Stimulated activated CD8-positive, alpha-beta memory T cell treated with anti-CD3 and anti-CD28 coated beads, Interleukin-12 subunit alpha, Interleukin-12 subunit beta, amount 100 ng/mL, for 1 hour (primary cell): ENCODE data around the gene GNA14.
"Not testable (repeated sequence)": the region's sequence is repeated elsewhere in the genome, so short reads cannot be mapped to it uniquely, and the experiment has no call there.

ENCODE experiments used
- DNase-seq: peaks from one replicate; pipeline ENCODE4 v3.0.0-alpha.2; 2020; ENCODE audit warnings: low read depth

The GNA14 gene

GRCh38 chr9:77643871-77644270 lies 4.3 kb downstream of the GNA14 start:
- DNase-seq, result no peak

DNA sequence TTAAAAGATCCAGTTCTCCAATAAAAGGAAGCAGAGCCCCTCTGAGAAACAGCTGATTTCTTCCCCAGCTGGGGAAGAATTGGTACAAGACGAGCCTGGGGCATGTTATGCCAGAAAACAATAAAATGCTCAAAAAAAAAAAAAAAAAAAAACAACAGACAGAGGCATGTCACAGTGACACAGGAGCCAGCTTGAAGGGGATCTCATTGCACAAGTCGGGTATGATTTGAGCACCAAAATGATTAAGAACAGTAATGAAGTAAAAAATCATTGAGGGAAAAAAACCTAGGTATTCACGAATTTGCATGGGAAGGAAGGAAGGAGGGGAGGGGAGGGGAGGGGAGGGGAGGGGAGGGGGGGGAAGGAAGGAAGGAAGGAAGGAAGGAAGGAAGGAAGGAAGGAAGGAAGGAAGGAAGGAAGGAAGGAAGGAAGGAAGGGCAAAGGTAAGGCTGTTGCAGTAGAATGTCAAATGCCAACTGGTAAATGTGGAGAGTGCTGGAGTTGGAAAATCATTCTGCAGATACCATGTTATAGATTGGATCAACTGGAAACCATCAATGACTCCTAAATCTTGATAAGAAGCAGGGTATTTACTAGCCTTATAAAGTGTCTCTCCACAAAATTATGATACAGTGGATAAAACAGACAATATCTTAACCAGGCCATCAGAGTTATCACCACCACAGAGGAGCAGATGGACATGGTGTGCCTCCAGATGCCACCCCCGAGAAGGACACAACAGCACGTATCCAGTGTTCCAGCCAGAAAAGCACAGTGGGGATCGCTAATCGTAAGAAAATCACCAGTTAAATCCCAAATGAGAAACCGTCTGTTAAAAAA lies 7.2 kb downstream of the GNA14 start:
- DNase-seq, result no peak

DNA sequence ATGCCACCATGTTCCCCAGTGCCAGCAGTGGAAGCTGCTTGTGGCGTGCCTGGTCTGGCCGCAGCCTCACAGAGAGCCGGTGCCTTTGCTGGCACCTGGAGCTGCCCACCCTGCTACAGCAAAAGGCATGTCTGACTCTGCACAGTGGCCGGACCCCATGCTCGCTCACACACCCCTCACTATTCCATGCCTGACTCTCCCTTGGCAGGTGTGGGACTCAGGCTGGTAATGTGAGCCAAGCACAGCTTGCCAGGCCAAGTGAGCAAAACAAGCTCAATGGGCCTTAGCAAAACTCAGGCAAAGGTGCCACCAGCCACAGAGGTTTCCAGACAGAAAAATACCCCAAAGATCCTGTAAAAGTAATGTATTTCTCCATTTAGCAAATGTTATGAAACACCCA lies 15.5 kb downstream of the GNA14 start:
- DNase-seq, result no peak

DNA sequence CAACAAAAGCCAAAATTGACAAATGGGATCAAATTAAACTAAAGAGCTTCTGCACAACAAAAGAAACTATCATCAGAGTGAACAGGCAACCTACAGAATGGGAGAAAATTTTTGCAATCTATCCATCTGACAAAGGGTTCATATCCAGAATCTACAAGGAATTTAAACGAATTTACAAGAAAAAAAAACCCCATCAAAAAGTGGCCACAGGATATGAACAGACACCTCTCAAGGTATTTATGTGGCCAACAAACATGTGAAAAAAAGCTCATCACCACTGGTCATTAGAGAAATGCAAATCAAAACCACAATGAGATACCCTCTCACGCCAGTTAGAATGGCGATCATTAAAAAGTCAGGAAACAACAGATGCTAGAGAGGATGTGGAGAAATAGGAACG lies 19.3 kb downstream of the GNA14 start:
- not testable (repeated sequence) for DNase-seq

DNA sequence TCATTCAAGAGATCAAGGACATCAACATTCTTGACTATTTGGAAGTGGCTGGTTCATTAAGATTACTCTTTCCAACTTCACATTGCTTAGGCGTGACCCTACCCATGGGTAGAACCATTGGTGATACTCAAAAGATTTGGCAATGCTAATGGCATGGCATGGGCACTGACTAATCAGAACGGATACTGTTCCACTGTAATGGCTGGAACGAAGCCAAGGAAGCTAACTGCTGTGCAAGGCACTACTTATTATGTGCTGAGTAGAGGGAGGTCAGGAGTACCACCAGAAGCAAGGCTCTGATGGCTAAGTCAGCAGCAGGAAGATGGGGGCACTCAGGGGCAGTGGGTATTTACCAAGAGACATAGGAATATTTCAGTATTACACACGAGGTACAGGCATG lies 31.9 kb downstream of the GNA14 start:
- no peak for DNase-seq

- DNase-seq, result no peak
Measured at GRCh38 chr9:77614645-77615044, 33.5 kb downstream of the GNA14 start.

DNA sequence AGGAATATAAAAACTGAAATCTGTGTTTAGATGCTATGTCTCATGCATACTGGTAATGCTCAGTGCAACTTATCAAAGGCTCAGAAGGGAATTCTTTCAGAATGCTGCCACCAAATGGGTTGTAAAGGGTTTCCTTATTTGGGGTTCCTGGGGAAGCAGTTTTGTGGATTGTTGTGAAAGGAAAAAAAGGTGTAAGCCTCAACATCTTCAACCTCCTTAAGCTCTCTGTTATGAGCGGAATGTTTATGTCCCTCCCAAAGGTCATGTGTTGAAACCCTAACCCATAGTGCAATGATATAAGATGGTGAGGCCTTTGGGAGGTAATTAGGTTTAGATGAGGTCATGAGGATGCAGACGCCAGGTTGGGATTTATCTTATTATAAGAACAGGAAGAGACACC lies 41.6 kb downstream of the GNA14 start:
- no peak for DNase-seq

GRCh38 chr9:77605449-77606220 lies 42.5 kb downstream of the GNA14 start:
- no peak for DNase-seq

DNA sequence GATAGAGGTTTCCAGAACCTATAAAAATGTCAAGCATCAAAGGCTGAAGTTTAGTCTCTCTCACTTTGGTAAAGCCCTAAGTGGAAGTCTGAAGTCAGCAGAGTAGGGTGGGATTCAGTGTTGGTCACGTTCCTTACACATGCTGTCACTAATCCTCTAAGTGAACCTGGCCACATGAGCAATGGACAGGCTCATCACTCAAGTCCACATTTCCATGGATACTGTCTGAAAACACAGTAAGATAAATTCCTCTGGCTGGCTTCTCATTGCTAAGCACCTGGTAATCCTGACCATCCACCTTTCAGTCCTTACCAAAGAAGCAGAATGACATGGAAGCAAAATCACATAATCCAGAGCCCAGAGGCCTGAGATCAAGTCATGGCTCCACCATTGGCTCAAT lies 43.8 kb downstream of the GNA14 start:
- no peak for DNase-seq

- no peak for DNase-seq
Measured at GRCh38 chr9:77602852-77603251, 45.3 kb downstream of the GNA14 start.

DNA sequence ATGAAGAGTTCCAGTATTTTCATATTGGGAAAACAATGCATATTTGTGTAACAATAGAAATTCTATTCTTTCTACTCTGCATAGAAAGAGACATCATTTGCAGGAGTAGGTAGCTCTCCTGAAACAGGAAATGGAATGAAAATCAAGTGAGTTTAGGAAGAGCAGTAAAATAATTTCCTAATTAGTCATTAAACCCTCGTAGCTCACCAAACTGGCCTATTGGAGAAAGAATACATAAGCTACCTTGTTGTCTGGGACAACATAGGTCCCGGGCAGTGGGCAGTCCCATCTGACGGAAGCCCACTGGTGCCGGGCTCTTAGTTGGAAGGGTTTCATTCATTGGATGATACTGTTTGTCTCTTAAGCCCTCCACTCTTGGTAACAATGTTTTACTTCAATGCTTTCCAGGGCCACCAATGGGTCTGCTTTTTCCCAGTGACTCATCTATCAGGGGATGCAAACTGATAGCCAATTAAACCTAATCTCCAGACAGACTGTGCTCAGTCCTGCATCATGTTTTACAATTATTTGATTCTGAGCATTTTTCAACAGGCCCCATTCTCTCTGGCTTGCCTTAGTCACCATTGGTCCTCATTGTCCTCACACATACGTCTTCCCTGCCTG lies 46.5 kb downstream of the GNA14 start:
- no peak for DNase-seq

DNA sequence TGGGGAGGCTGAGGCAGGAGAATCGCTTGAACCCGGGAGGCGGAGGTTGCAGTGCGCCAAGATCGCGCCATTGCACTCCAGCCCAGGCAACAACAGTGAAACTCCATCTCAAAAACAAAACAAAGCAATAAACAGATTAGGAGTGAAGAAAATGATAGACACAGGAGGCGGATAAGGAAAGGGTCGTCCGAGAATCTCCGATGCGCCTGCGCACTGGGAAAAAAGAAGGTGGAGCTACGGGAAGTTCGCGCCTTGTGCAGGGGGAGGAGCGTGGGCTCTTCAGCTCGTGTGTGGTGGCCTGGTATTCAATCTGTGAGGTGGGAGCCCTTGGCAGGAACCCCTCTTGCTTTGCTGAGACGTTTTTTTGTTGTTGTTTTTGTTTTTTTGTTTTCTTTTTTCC lies 47.3 kb downstream of the GNA14 start:
- DNase-seq, result no peak

DNA sequence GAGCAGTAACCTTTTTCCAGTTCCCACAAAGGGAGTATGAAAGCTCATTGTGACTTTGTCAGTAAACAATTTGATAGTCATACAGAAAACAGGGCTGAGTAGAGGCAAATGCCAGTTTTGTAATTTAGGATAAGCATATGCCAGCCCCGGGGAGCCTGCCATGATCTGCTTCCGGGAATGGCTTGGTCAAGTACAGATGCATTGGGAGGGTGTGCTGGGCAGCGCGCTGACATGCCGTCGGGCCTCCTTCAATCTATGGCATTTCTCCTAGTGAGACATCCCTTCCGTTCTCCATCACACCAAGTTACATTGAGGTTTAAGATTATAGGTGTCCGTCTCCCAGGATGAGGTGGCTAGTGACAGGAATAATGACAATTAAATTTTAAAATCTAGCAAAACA lies 48.6 kb downstream of the GNA14 start:
- no peak for DNase-seq

DNA sequence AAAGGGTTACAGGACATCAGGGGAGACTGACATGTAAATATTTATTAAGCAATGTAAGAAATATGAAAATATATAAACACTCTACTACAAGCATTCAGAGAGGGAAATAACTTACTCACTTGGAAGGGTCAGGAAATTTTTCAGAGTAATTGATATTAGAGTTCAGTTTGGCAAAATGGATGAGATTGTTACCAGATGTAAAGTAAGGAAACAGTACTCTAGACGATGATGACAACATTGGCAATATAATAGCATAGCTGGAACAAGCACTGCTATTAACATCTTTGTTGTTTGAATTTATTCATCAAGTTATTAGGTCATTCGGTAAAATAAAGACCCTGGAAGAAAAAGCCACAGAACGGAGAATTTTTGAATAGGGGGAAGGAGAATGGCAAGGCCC lies 49.1 kb downstream of the GNA14 start:
- no peak for DNase-seq

DNA sequence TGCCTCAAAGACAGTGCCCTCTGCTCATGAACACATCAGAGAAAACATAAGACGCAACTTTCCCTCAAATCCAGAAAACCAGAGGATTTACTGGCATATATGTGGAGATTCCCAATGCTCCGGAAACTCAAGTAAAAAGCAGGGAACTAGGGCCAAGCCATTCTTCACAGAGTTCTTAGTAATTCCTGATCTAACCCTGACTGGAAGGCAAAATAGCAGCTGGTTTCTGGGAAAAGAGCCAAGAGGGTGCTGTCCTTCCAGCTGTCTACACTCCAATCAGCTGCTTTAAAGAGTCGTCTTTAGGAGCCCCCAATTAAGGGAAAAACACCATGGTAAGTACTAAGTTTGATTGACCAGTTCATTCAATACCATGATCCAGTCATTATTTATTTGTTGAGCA lies 49.6 kb downstream of the GNA14 start:
- no peak for DNase-seq

- no peak for DNase-seq
Measured at GRCh38 chr9:77597057-77597456, 51.1 kb downstream of the GNA14 start.

DNA sequence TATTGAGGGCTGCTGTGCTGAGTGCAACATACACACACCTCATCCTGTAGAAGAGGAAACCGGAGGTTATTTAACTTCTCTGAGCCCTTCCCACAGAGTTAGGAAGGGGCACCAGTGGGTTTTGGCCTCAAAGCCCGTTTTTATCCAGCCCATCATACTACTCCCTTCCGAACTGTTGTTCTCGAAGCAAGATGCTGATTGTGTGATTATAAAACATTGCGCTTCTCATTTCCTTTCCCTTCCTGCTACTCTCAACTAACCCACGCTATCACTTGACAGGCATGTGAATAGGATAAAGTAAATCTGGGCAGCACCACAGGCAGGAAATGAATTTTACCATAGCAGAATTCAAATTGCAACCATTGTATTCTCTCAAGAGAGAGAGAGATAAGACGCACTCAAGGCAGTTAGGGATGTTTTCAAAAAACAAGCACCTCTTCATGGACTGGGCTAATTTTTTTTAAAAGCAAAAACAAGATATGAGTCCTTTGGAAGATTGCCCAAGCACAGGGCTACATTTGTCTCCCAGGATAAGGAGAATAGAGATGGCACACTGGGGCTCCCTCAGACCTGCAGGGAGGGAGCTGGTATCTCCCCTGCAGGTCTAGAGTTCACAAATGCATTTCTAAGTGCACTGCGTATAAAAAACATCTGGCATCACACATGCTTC lies 52.6 kb downstream of the GNA14 start:
- DNase-seq, result no peak

DNA sequence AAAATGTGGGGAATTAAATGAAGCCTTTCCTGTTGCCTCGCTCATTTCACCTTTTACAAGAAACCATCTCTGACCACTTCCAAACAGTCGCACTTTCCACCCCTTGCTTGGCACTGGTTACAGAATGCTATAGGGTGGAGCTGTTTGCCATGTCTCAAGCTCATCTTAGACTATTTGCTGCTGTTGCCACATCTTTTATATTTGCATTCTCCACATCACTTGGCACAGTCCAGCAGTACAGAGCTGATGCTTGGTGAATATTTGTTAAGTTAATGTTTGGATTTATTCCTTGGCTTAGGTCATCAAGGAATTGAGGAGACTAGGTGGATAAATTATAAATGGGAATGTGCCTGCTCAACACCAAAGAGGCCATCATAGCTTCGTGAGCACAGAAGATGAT lies 53.2 kb downstream of the GNA14 start:
- DNase-seq, result no peak

DNA sequence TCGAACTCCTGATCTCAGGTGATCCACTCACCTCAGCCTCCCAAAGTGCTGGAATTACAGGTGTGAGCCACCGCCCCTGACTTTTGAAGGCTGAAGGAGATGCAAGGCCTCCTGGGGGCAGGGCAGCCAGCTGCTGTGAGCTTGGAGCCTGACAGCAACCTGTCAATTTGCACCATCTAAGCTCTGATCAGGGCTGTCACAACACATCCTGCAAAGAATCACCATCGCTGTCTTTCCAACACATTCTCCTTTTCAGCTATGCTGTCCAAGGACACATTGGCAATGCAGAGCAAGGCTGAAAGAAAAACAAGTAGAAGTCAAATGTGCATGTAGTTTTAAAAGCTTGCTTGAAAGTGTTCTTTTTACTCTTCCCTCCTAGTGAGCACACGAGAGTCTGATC lies 54.6 kb downstream of the GNA14 start:
- DNase-seq, result no peak

- no peak for DNase-seq
Measured at GRCh38 chr9:77592476-77592875, 55.6 kb downstream of the GNA14 start.

DNA sequence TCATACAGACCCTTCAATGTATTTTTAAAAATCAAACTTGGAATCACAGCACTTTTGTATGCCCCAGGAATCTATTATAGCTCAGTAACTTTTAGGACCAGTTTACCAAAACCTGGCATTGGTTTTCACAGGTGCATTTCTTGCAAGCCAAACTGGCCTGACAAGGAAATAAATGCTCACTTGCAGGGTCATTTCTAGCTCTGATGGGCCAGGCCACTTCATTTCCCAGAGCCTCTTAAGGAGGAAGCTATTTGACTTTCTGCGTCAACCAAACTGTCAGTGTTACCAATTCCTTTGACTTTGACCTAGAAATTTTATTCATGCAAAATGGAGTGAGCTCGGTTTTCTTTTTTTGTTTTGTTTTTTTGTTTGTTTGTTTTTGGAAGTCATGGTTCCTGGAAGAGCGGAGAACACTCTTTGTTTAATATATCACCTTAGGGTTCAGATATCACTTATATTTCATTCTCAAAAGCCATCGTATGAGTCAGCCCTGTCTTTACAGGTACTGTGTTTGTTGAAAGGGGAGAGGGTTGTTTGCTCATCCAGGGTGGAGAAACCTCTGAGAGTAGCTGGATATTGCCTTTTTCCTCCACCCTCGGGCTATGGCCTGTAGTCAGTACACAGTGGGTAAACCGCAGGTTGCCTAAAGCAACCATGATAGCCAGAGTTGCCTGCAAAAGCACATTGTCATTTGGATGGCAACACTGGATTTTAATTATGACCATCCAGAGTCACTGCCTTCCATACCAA lies 58.9 kb downstream of the GNA14 start:
- DNase-seq, result no peak
